ENCODE measurements around the gene LRRN3.

DNA sequence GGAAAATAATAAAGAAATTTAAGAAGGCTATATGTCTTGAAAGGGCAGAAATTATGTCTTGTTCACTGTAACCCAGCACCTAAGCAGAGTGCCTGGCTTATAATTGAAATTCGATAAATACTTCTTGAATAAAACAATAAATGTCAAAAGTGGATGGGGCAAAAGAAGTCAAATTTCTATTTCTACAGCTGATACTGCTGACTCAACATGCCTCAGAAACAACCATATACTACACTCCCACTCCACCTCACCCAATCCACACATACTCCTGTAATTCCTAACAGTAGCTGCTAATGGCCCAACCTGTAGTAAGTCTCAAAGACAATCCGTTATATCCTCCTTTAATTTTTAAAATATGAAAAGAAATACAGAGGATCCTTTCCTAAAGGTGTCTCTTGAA is 48.1 kb upstream of the LRRN3 start:
- TF ChIP-seq CTCF (IDR thresholded peaks at IDR 0.05) (no peak), POLR2A (IDR thresholded peaks at IDR 0.05) (no peak), EP300 (IDR thresholded peaks at IDR 0.05) (no peak)

All from tibial nerve (tissue), 4 donors.